Ovary (tissue), 9 donors: ENCODE results near the gene DENND1B. TPM values are rescaled to one million over a fixed set of nuclear protein-coding genes. Genes with fewer than 3 reads are reported as not detected.

ENCODE experiments used
- DNase-seq, 5 donors: peaks; one replicate each; pipeline ENCODE4 v3.0.0-alpha.2; 2019 to 2020
- H3K27ac ChIP-seq, 2 donors: fragments of 200-600 bp; one replicate each; pipeline versions ENCODE4 v1.5.1 to v1.8.0; 2019 to 2022
- H3K27me3 ChIP-seq: fragments of 200-600 bp; one replicate; pipeline ENCODE4 v1.8.0; 2022
- H3K36me3 ChIP-seq: fragments of 200-600 bp; sonication (generic); one replicate; pipeline ENCODE4 v1.5.1; 2019
- H3K4me1 ChIP-seq: one replicate; pipeline ENCODE4 v1.8.1; 2013; ENCODE audit warnings: mild to moderate bottlenecking, moderate library complexity; ENCODE audit not compliant: insufficient read depth
- H3K4me3 ChIP-seq: fragments of 200-600 bp; sonication (generic); one replicate; pipeline ENCODE4 v1.5.1; 2017
- H3K9me3 ChIP-seq, 2 donors: fragments of 200-600 bp in 1 of 2; sonication (generic) in 1 of 2; one replicate each; pipeline versions ENCODE4 v1.5.1 to v1.8.1; 2013 to 2019; ENCODE audit warnings: mild to moderate bottlenecking in 1 of 2, moderate library complexity in 1 of 2
- CTCF ChIP-seq, 3 donors: fragments of 450-650 bp in 2 of 3; fragments of 200-600 bp in 1 of 3; IDR thresholded peaks; one replicate each; pipeline versions ENCODE4 v1.5.1 to v1.8.0; 2016 to 2022; ENCODE audit warnings: antibody characterized with exemption in 3 of 3, mild to moderate bottlenecking in 1 of 3
- EP300 ChIP-seq: sonication (generic); formaldehyde crosslinking; IDR thresholded peaks from one replicate; pipeline ENCODE4 v1.6.1; 2017; ENCODE audit warnings: antibody characterized with exemption
- POLR2A ChIP-seq: fragments of 450-650 bp; IDR thresholded peaks from one replicate; pipeline ENCODE4 v1.6.1; 2017; ENCODE audit warnings: antibody characterized with exemption, mild to moderate bottlenecking, moderate library complexity
- WGBS, 3 donors: extraction: QIAGEN DNeasy Blood & Tissue Kit in 1 of 3; methylation state at CpG; one replicate each; pipeline versions ENCODE4 v1.1.5 to v1.1.7; 2013 to 2017; 5-methylcytosine and 5-hydroxymethylcytosine counted together
- intact Hi-C, 4 donors: fragments of 100-400 bp; cut with DNase I; formaldehyde crosslinking; loops; one replicate each; pipeline versions ENCODE4 v1.11.0 to v1.15.1; 2022 to 2023
- polyA plus RNA-seq, 2 donors: library from polyadenylated mRNA; stranded (reverse); fragments of 200-250 nt in 1 of 2; fragments of 350-450 nt in 1 of 2; fragmentation: Illumina TruSeq in 1 of 2; extraction: RNeasy Lipid Tissue Mini Kit (QIAGEN cat#74804) in 1 of 2; gene quantifications; one replicate each; pipeline ENCODE4 v1.2.3, GENCODE V29; 2013 to 2014
- total RNA-seq, 7 donors: library from RNA; depleted of rRNA in 2 of 7; stranded (reverse); fragments of >200 nt in 2 of 7; fragmentation: NEBNext Ultra II Directional in 3 of 7; extraction: Animal tissue kit (Norgen Biotek cat#: 25700) in 3 of 7; gene quantifications; one replicate each; pipeline versions ENCODE4 v1.1.0 to v1.2.4, GENCODE V29; 2016 to 2023
- donor health status: DM: no; HTN: no; CAD: no; lungs with moderate emphysema.
- donor health status: DM: no; HTN: no; CAD: no.
- donor health status: Bipolar disorder and iron deficiency.
- donor health status: DM: yes; HTN: yes; CAD: no.
- donor health status: DM: no; HTN: no; CAD: no.
- donor health status: DM: yes; HTN: yes; CAD: no.

Gene DENND1B
- total and polyA plus RNA-seq, 9 donors = 2.9 to 20.6 (median 14.1) TPM

- intact Hi-C loops = no loop called here
- DNase-seq = no peak
- no peak overlapping the region for H3K27ac ChIP-seq
- 60 to 65% (median 60%) methylated on average over 4 of the region's 4 CpGs for WGBS, 3 donors
- H3K9me3 ChIP-seq = no peaks in the 10 kb centered on the region
- H3K36me3 ChIP-seq = no peaks in the 10 kb centered on the region
- TF ChIP-seq CTCF (IDR thresholded peaks at IDR 0.05) (no peak), EP300 (no peak), POLR2A (no peak)
- H3K4me3 ChIP-seq = no peak overlapping the region
- H3K27me3 ChIP-seq = no peaks in the 10 kb centered on the region
- no peaks in the 10 kb centered on the region for H3K4me1 ChIP-seq
Observed at GRCh38 chr1:197810812-197811211, 35.5 kb upstream of the DENND1B start.

GRCh38 chr1:197808880-197809279 lies 33.6 kb upstream of the DENND1B start:
- no peak for DNase-seq
- intact Hi-C loops = no loop called here
- Histone ChIP-seq H3K9me3 (no peaks in the 10 kb centered on the region), H3K27ac (no peak overlapping the region), H3K4me3 (no peak overlapping the region), H3K4me1 (no peaks in the 10 kb centered on the region), H3K27me3 (no peaks in the 10 kb centered on the region), H3K36me3 (no peaks in the 10 kb centered on the region)
- TF ChIP-seq POLR2A (no peak), EP300 (no peak), CTCF (IDR thresholded peaks at IDR 0.05) (no peak)
- 56 to 66% (median 58%) methylated on average over 3 of the region's 3 CpGs for WGBS, 3 donors

GRCh38 chr1:197807739-197808453 lies 32.6 kb upstream of the DENND1B start:
- intact Hi-C loops = no loop called here
- DNase-seq = no peak
- H3K4me1 ChIP-seq = no peaks in the 10 kb centered on the region
- H3K27me3 ChIP-seq = no peaks in the 10 kb centered on the region
- TF ChIP-seq POLR2A (no peak), CTCF (IDR thresholded peaks at IDR 0.05) (no peak), EP300 (no peak)
- no peaks in the 10 kb centered on the region for H3K9me3 ChIP-seq
- no peaks in the 10 kb centered on the region for H3K36me3 ChIP-seq
- 49 to 55% (median 50%) methylated on average over 5 of the region's 5 CpGs for WGBS, 3 donors
- no peak overlapping the region for H3K4me3 ChIP-seq
- no peak overlapping the region for H3K27ac ChIP-seq

GRCh38 chr1:197807216-197807615 lies 31.9 kb upstream of the DENND1B start:
- no peaks in the 10 kb centered on the region for H3K4me1 ChIP-seq
- no peaks in the 10 kb centered on the region for H3K9me3 ChIP-seq
- H3K4me3 ChIP-seq = no peak overlapping the region
- H3K27ac ChIP-seq = no peak overlapping the region
- intact Hi-C loops = no loop called here
- H3K36me3 ChIP-seq = no peaks in the 10 kb centered on the region
- WGBS, 3 donors = 73 to 76% (median 74%) methylated on average over 4 of the region's 4 CpGs
- no peaks in the 10 kb centered on the region for H3K27me3 ChIP-seq
- TF ChIP-seq EP300 (no peak), POLR2A (no peak), CTCF (IDR thresholded peaks at IDR 0.05) (no peak)
- DNase-seq = no peak
